Measurements from ENCODE around the gene CLNK.
A peak's percentile ranks its signal among the peaks of the same experiment; 100 is the strongest.

The CLNK gene

DNA sequence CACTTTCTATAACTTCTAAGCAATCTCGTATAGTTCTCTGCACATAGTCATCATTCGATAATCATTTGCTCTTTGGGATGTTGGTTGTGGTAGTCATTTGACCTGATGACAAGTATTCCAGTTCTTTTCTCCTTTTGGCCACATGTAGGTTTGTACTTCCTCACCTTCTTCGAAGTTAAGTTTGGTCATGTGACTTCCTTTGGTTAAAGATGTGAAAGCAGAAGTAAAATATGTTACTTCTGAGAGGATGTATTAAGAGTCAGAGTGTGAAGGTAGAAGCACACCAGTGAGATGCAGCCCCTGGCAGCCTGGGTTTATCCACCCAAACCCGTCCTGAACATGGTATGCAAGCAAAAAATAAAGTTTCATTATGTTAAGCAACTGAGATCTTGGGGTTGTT, 178.5 kb downstream of the CLNK start:
- DNase-seq (ENCODE audit: low read depth in 2 of 2) = no peak

DNA sequence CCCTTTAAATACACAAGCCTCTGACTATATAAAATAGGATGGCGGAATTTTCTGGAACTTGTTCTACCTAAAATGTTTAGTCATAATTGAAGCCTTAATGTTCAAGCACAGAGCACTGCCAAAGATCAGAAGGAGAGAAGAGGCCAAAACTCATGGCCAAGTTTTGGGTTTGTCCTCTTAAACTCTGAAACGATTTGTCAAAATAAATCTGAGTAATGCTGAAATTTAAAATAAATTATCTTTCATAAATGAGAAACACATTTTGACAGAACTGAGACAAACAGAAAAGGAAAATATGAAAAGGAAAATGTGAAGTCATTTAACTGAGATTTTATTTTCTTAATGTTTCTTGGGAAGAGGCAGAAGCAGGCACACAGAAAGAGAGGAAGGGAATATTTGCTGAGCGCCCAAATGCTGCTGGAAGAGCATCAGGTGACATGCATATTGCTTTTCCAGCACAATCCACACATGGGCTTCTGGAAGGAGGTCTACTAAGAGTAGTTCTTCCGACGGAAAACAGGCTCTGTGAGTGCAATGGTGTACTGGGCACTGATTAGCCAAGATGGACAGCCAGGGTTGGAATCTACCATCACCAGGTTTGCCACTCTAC, 179.9 kb downstream of the CLNK start:
- DNase-seq (ENCODE audit: low read depth in 2 of 2) = no peak

DNA sequence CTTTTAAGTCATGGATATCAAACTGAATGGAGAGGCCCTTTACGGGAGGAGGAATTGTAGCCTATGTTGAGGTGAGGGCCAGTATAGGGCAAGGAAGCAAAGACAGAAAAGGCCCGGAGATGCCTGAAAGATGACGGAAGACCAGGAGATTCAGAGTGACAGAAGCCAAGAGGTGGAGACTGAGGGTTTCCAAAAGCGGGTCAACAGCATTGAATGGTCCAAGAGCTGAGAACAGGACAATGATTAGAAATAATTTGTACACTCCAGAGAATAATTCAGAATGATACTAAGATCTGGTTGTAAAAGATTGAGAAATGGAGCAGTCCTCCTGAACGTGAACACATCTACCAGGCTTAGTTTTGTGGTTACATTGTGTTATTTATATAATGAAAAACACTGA, 181.9 kb downstream of the CLNK start:
- no peak for DNase-seq (ENCODE audit: low read depth in 2 of 2)

DNA sequence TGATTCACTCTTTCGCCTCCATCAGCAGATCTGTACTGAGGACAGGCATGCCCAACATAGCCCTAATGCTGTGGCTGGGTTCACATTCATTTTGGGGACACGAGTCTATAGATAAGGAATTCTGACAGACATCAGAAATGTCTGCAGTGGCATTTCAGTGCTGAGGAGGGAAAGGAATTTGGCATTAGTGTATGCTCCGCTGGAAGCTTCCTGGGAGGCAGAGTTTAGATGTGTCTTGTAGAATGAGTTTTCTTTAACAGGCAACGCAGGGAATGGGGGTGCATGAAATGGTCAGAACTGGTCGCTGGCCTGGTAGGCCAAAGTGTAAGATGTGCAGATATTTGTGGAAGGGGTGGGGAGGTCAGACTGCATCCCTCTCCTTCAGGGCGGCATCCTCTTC, 183.8 kb downstream of the CLNK start:
- no peak for DNase-seq (ENCODE audit: low read depth in 2 of 2)

- DNase-seq (ENCODE audit: low read depth in 2 of 2) = no peak
Measured at GRCh38 chr4:10496200-10496599, 188.4 kb downstream of the CLNK start.

DNA sequence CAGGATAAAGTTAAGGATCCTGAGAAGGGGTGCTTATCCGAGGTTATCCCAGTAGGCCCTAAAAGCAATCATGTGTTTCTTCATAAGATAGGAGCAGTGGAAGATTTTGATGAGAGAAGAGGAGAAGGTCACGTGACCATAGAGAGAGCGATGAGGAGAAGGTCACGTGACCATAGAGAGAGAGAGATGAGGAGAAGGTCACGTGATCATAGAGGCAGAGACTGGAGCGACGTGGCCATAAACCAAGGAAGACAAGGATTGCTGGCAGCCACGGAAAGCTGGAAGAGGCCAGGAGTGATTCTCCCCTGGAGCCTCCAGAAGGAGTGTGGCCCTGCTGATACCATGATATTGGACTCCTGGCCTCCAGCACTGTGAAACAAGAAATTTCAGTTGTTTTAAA, 188.9 kb downstream of the CLNK start:
- DNase-seq (ENCODE audit: low read depth in 2 of 2) = no peak

DNA sequence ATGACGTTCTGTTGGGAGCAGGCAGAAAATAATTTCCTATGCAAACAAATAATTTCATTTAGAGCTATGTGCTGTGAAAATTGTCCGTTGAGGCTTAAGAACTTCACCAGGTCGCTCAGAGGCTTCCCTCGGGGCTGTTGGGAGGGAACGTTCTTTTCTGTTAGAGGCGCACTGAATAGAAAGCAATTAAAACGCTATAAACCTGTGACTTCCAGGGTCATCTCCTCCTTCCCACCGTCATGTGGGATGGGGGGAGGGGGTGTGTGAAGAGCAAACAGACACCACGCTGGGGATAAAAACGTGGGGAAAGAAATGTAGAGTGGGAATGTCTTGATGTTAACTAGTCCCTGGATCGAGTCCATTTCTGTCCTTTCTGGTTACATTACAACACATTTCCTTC, 192.1 kb downstream of the CLNK start:
- no peak for DNase-seq (ENCODE audit: low read depth in 2 of 2)

DNA sequence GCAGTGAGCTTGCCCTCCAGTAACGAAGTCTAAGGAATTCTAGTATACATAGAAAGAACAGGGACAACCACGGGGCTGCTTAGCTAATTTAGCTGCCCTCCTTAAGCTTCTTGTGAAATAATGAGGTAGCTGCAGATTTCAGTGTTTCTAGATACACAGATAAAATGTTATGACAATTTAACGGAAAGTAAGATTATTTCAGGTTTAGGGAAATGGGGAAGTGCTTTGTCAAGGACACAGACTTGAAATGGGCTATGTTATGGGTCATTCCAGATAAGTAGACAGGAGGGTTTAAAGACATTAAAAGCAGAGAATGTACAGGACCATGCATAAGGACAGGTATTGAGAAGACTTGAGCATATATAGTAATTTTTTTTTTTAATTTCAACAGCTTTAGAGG, 193.2 kb downstream of the CLNK start:
- DNase-seq (ENCODE audit: low read depth in 2 of 2) = no peak

- no peak for DNase-seq (ENCODE audit: low read depth in 2 of 2)
Measured at GRCh38 chr4:10490996-10491395, 193.6 kb downstream of the CLNK start.

- DNase-seq (ENCODE audit: low read depth in 2 of 2) = no peak
Measured at GRCh38 chr4:10482913-10483312, 201.7 kb downstream of the CLNK start.

GRCh38 chr4:10480616-10481015, 204.0 kb downstream of the CLNK start:
- DNase-seq (ENCODE audit: low read depth in 2 of 2) = no peak

DNA sequence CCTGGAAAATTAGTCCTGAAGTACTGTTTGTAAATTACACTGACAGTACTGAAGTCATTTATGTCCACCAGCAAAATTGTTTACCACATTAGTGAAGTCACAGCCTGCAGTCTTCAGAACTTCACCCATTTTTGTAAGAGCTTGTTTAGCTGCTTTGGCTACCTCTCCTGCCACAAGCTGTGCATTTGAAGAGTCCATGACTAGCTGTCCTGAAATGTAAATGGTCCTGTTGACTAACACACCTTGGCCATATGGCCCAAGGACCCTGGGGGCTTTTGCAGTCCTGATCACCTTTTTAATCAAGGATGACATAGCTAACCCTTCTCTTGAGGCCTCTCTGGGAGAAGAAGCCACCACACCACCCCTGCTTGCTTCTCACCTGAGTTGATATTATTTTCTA, 205.9 kb downstream of the CLNK start:
- no peak for DNase-seq (ENCODE audit: low read depth in 2 of 2)

GRCh38 chr4:10470505-10470904, 214.1 kb downstream of the CLNK start:
- DNase-seq (ENCODE audit: low read depth in 2 of 2) = no peak

DNA sequence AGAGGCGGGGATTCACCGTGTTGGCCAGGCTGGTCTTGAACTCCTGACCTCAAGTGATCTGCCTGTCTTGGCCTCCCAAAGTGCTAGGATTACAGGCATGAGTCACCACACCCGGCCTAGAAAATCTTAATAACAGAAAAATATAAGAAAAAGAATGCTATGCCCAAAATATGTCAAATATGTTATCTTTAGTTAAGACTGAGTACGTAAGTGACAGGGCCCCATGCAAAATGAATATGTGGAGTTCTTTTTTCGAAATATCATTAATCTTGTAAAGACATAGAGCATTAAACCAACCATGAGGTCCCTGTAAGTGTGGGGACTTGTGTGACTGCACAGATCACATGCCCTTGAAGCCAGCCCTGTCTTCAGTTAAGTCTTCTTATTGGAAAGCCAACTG, 218.4 kb downstream of the CLNK start:
- DNase-seq (ENCODE audit: low read depth in 2 of 2) = no peak

GRCh38 chr4:10462876-10463275, 221.7 kb downstream of the CLNK start:
- no peak for DNase-seq (ENCODE audit: low read depth in 2 of 2)

- DNase-seq (ENCODE audit: low read depth in 2 of 2) = no peak
Measured at GRCh38 chr4:10461850-10462400, 222.6 kb downstream of the CLNK start.

GRCh38 chr4:10461091-10461849, 223.3 kb downstream of the CLNK start:
- DNase-seq (ENCODE audit: low read depth in 2 of 2) = peak; percentile 56 to 68

DNA sequence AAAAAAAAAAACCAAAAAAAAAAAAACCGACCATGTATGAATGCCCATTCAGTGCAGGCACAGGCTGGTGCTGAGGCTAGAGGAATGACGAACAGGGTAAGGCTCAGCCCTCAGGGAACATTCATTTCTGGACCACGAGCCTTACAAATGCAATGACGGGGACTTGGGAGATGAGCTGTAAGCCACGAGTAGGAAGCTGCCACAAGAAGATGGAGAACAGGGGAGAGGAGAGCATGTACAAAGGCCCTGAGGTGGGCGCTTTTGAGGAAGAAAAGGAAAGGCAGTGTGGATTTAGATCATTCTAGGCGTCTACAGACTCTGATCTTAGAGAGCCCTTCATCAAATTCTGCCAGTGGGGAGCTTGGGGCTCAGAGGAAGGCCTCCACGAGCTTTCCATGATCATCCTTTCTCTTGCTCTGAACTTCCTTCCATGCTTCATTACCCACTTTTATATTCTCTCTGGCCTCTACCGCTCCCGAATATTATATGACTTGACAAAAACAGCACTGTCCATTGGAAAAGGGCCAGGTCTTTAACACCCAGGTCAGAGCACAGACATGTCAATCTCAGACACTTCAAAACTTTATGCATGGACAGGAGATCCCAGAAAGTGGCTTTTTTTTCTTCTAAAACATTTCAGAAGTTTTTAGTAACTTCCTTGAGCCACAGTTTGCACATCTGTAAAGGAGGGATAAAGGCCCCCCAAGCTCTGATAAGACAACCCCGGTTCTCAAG, 224.1 kb downstream of the CLNK start:
- peak in 1 of 2 donors; percentile 36 for DNase-seq (ENCODE audit: low read depth in 2 of 2)

GRCh38 chr4:10459305-10459704, 225.3 kb downstream of the CLNK start:
- DNase-seq (ENCODE audit: low read depth in 2 of 2) = no peak

- no peak for DNase-seq (ENCODE audit: low read depth in 2 of 2)
Measured at GRCh38 chr4:10458177-10458576, 226.4 kb downstream of the CLNK start.

- DNase-seq (ENCODE audit: low read depth in 2 of 2) = peak; percentile 64 to 67
Measured at GRCh38 chr4:10457255-10457801, 227.2 kb downstream of the CLNK start, which contains the start of gene ZNF518B. TSS of gene ZNF518B (minus strand) at chr4:10457426. CDS start at chr4:10446328, 11,098 bp downstream.

DNA sequence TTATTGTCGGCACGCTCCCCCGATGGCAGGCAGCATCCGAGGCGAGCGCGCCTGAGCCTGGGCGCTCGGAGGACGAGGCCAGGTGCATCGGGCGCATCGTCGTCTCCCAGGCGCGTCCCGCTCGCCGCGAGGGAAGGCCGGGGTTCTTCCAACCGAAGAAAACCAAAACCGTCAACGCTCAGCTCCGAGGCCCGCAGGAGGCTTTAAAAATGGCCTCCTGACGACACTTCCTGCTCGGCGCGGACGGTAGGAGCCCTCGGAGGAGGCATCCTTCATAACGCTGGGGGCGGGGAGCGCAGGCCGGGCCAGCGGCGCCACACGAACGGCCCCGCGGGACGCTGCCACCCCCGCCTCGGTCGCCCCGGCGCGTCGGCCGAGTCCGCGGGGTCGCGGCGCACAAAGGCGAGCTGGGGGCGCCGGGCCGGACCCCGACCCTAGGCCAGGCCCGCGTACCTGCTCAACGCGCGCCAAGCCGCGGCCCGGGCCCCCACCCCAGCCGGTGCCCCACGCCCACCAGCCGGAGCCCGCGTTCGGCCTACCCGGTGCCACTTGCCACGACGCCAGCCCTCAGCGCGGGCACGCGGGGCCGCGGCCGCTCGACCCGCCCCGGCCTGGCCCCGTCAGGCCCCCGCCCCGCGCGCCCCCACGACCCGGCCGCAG, 227.8 kb downstream of the CLNK start:
- peak; percentile 48 to 49 for DNase-seq (ENCODE audit: low read depth in 2 of 2)
